Lung (tissue), 14 donors: Measurements from ENCODE around the gene WASHC1. TPM values are rescaled to one million over a fixed set of nuclear protein-coding genes. Genes with fewer than 3 reads are reported as not detected.
"Not testable (repeated sequence)": the region's sequence is repeated elsewhere in the genome, so short reads cannot be mapped to it uniquely, and the experiment has no call there.

Experiments
- ATAC-seq: fragments of 200-7000 bp; cut with Tn5 transposase; one replicate; pipeline ENCODE4 v1.9.1; 2020; ENCODE audit warnings: moderate number of reproducible peaks; ENCODE audit not compliant: insufficient read depth, low FRiP score
- DNase-seq, 3 donors: peaks; one replicate each; pipeline ENCODE4 v3.0.0-alpha.2; 2013 to 2017
- H3K27ac ChIP-seq, 2 donors: one replicate each; pipeline ENCODE4 v1.5.1; 2013; ENCODE audit warnings: mild to moderate bottlenecking in 2 of 2, moderate library complexity in 2 of 2, control low read depth in 1 of 2, inconsistent platforms in 1 of 2, low read depth in 1 of 2, low read length in 1 of 2
- H3K27me3 ChIP-seq, 3 donors: one replicate each; pipeline ENCODE4 v1.5.1; 2013; ENCODE audit warnings: low read length in 2 of 3; ENCODE audit not compliant: control insufficient read depth in 3 of 3, insufficient read depth in 3 of 3
- H3K36me3 ChIP-seq, 4 donors: one replicate each; pipeline ENCODE4 v1.5.1; 2013; ENCODE audit warnings: low read length in 4 of 4, mild to moderate bottlenecking in 1 of 4, moderate library complexity in 1 of 4; ENCODE audit not compliant: control insufficient read depth in 4 of 4, insufficient read depth in 4 of 4
- H3K4me1 ChIP-seq, 5 donors: one replicate each; pipeline ENCODE4 v1.5.1; 2013; ENCODE audit warnings: low read length in 5 of 5, mild to moderate bottlenecking in 2 of 5, moderate library complexity in 1 of 5; ENCODE audit not compliant: control insufficient read depth in 5 of 5, insufficient read depth in 5 of 5
- H3K4me3 ChIP-seq: one replicate; pipeline ENCODE4 v1.5.1; 2013; ENCODE audit warnings: mild to moderate bottlenecking, control low read depth, moderate library complexity
- H3K9ac ChIP-seq, 2 donors: one replicate each; pipeline ENCODE4 v1.5.1; 2013; ENCODE audit warnings: low read length in 2 of 2, control low read depth in 1 of 2; ENCODE audit not compliant: insufficient read depth in 1 of 2
- H3K9me3 ChIP-seq, 4 donors: one replicate each; pipeline ENCODE4 v1.5.1; 2013; ENCODE audit warnings: low read length in 3 of 4, mild to moderate bottlenecking in 1 of 4, moderate library complexity in 1 of 4; ENCODE audit not compliant: control insufficient read depth in 4 of 4, insufficient read depth in 3 of 4
- WGBS, 2 donors: extraction: QIAGEN DNeasy Blood & Tissue Kit; methylation state at CpG; one replicate each; pipeline ENCODE4 v1.1.7; 2013; 5-methylcytosine and 5-hydroxymethylcytosine counted together
- long read RNA-seq, 5 donors: transcript quantifications; one replicate each; lab custom pipeline, GENCODE V29; 2026
- polyA plus RNA-seq, 2 donors: library from polyadenylated mRNA; stranded (reverse); fragments of 200-250 nt; gene quantifications; one replicate each; pipeline ENCODE4 v1.2.1, GENCODE V29; 2013
- total RNA-seq, 2 donors: library from RNA; depleted of rRNA in 1 of 2; stranded (reverse); fragments of >200 nt in 1 of 2; gene quantifications; one replicate each; pipeline ENCODE4 v1.2.1, GENCODE V29; 2014 to 2021
- donor health status: Bipolar disorder and iron deficiency.
- donor health status: healthy.
- donor health status: DM: yes; HTN: yes; CAD: no.

The WASHC1 gene
- 10 to 100 TPM; 18.5 to 24.7 TPM for total RNA-seq
- 10 to 100 TPM; 13.7 to 24.7 TPM for polyA plus RNA-seq
- long read RNA-seq, donor 1 = 0 reads
- long read RNA-seq, donor 2 = 0 reads
- long read RNA-seq, donor 3 = 0 reads
- long read RNA-seq, donor 4, partial matches to known transcripts = 6 of 6 reads
- long read RNA-seq, donor 4, other reads (novel, unspliced or antisense) = 0 of 6 reads
- long read RNA-seq, donor 5 = 0 reads

GRCh38 chr9:29356-29755 lies at the start of gene WASHC1:
Gene WASHC1 (minus strand): TSS chr9:29456. CDS start chr9:24999, 4,457 bp downstream.
- not testable (repeated sequence) for H3K9ac ChIP-seq, H3K27me3 ChIP-seq, DNase-seq, H3K4me1 ChIP-seq, H3K9me3 ChIP-seq, H3K27ac ChIP-seq, H3K36me3 ChIP-seq, ATAC-seq
- peak within 1 kb of the TSS; percentile 56 for H3K4me3 ChIP-seq
- 0% methylated on average over 2 of the region's 20 CpGs; no CpG with 5 or more reads in 1 of the 2 donors for WGBS, 2 donors

- H3K9ac ChIP-seq, H3K36me3 ChIP-seq, H3K27ac ChIP-seq, H3K9me3 ChIP-seq, DNase-seq, H3K4me1 ChIP-seq, H3K4me3 ChIP-seq: not testable (repeated sequence)
- peak; percentile 49 for ATAC-seq
- H3K27me3 ChIP-seq = peaks cover 0 to 16% (median 2%) of the 10 kb centered on the region in 3 donors
- 49 to 70% methylated on average over 3 of the region's 3 CpGs for WGBS, 2 donors
These were observed 49.1 kb upstream of the WASHC1 start for GRCh38 chr9:78333-78732.

GRCh38 chr9:76389-76788 lies 47.1 kb upstream of the WASHC1 start:
- H3K9ac ChIP-seq, H3K4me3 ChIP-seq, DNase-seq, ATAC-seq, H3K4me1 ChIP-seq, H3K27ac ChIP-seq, H3K36me3 ChIP-seq, H3K9me3 ChIP-seq: not testable (repeated sequence)
- WGBS, 2 donors = 79 to 91% methylated on average over 3 of the region's 3 CpGs
- H3K27me3 ChIP-seq = peaks cover 0 to 16% (median 2%) of the 10 kb centered on the region in 3 donors

- WGBS, 2 donors = 27 to 45% methylated on average over 8 to 17 of the region's 18 CpGs
- H3K4me3 ChIP-seq = peak overlapping the region; percentile 24
- H3K27ac ChIP-seq = peak overlapping the region in 1 of 2 donors; percentile 40
- DNase-seq = peak in 2 of 3 donors; percentile 4 to 21
- peaks cover 0 to 16% (median 2%) of the 10 kb centered on the region in 3 donors for H3K27me3 ChIP-seq
- not testable (repeated sequence) for H3K36me3 ChIP-seq, H3K9ac ChIP-seq, ATAC-seq, H3K4me1 ChIP-seq, H3K9me3 ChIP-seq
These were observed 44.8 kb upstream of the WASHC1 start for GRCh38 chr9:73900-74525.

DNA sequence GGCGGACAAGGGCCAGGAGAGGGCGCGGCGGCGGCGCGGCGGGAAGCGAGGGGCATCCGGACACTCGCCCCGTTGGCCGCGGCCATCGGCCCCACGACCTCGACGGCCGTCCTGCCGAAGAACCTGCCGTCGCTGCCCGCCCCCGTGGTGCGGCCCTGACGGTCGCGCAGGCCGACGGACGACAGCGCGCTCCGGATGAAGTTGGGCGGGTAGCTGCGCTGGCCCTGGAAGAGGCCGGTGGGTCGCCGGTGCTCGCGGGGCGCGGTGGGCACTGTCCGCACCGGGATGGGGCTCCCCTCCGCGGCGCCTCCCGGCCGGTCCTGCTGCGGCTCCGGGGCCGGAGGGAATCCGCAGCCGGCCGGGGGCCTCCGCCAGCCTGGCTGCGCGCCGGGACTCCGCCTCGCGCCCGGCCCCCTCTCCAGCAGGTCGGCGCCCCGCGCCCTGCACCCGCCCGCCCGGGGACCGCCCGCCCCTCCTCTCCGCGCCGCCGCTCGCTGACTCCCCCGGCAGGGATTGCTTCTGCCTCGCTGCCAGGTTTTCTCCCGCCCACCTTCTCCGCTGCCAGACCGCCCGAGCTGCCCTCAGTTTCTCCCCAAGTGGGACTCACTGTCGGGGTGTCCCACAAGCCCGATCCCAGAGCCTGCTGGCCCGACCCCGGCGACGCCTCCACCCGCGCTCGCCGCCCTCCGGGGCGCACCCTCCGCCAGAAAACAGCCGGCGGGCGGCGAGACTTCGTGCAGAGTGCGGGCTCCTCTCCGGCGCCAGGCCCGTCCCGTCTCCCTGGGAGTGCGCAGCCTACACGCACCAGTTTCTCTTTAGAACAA lies 44.0 kb upstream of the WASHC1 start:
- Histone ChIP-seq H3K4me3 (peak overlapping the region; percentile 24), H3K27ac (peak overlapping the region in 1 of 2 donors; percentile 40), H3K27me3 (peaks cover 0 to 16% (median 2%) of the 10 kb centered on the region in 3 donors)
- ATAC-seq (peak; percentile 64), DNase-seq (peak; percentile 22 to 28 (median 23))
- not testable (repeated sequence) for H3K36me3 ChIP-seq, H3K4me1 ChIP-seq, H3K9me3 ChIP-seq, H3K9ac ChIP-seq
- WGBS, 2 donors = 1 to 2% methylated on average over 51 to 109 of the region's 109 CpGs

GRCh38 chr9:63031-63629 lies 33.9 kb upstream of the WASHC1 start:
- 3% methylated on average over 9 to 10 of the region's 10 CpGs for WGBS, 2 donors
- DNase-seq (peak; percentile 13 to 34 (median 29)), ATAC-seq (peak; percentile 32)
- H3K36me3 ChIP-seq, H3K9me3 ChIP-seq, H3K4me1 ChIP-seq, H3K4me3 ChIP-seq, H3K27me3 ChIP-seq, H3K27ac ChIP-seq, H3K9ac ChIP-seq: not testable (repeated sequence)

DNA sequence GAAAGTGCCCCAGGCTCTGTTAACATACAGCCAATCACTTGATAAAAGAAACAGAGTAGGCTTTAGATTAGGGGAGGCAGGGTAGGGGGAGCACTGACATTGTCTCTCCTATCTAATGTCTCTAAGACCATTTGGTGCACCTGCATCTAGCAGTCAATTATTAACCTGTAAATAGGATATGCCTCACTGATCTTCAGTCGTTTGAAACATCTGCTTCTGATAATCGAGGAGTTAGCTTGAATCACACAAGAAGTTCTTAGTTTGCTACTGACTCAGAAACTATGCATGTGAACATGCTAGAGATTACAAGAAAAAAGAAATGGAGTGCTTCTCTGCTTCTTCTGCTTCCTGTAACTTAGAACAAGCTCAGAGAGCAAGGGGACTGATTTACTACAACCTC lies 23.4 kb upstream of the WASHC1 start:
- H3K4me1 ChIP-seq, H3K4me3 ChIP-seq, H3K9me3 ChIP-seq, H3K9ac ChIP-seq, H3K27me3 ChIP-seq, ATAC-seq, DNase-seq, H3K36me3 ChIP-seq, H3K27ac ChIP-seq: not testable (repeated sequence)
- WGBS, 2 donors = 49 to 71% methylated on average over 2 of the region's 2 CpGs
